ENCODE measurements around the gene TSHZ3. TPM values are rescaled to one million over a fixed set of nuclear protein-coding genes. Genes with fewer than 3 reads are reported as not detected.

Gene TSHZ3
- total RNA-seq, 1 experiment from 2014 or later = 14.8 TPM

DNA sequence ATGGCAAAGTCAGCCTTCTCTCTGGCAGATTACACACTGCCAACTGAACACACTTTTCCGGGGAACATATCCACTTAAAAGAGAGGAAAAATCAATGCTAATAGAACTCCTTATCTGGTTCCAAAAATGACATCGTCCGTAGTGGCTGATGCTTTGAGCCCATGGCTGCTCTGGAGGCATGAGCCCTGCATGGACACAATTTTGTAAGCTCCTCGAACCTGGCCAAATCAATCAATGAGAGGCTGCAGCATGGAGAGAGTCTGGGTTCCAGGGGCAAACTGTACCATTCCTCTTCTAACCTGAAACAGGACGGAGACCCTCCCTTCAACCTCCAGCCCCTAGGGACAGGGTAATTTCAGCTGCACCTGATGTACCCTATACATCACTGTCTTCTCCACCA is 21.0 kb upstream of the TSHZ3 start:
- no peaks in the 10 kb centered on the region for H3K27me3 ChIP-seq (replicated peaks; ENCODE audit: insufficient read depth, low read depth, low read length, poor library complexity)
- DNase-seq (ENCODE audit: low spot score) = no peak
- ChIA-PET CTCF (no interaction called here), POLR2A (ENCODE audit: low non-redundant PET) (no interaction called here)
- H3K27ac ChIP-seq (ENCODE audit: low read depth, low read length, poor library complexity, severe bottlenecking) = no peak overlapping the region
- no TSS peak for BruUV-seq (replicated peaks)
- intact Hi-C loops (cut with micrococcal nuclease; ENCODE audit: unreplicated experiment) = no loop called here
- H3K9me3 ChIP-seq (ENCODE audit: low read depth, low read length, poor library complexity, severe bottlenecking) = no peaks in the 10 kb centered on the region
- H3K36me3 ChIP-seq (ENCODE audit: insufficient read depth, low read length, poor library complexity, severe bottlenecking) = no peaks in the 10 kb centered on the region
- TF ChIP-seq, protein P1, sequence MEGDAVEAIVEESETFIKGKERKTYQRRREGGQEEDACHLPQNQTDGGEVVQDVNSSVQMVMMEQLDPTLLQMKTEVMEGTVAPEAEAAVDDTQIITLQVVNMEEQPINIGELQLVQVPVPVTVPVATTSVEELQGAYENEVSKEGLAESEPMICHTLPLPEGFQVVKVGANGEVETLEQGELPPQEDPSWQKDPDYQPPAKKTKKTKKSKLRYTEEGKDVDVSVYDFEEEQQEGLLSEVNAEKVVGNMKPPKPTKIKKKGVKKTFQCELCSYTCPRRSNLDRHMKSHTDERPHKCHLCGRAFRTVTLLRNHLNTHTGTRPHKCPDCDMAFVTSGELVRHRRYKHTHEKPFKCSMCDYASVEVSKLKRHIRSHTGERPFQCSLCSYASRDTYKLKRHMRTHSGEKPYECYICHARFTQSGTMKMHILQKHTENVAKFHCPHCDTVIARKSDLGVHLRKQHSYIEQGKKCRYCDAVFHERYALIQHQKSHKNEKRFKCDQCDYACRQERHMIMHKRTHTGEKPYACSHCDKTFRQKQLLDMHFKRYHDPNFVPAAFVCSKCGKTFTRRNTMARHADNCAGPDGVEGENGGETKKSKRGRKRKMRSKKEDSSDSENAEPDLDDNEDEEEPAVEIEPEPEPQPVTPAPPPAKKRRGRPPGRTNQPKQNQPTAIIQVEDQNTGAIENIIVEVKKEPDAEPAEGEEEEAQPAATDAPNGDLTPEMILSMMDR (conservative IDR thresholded peaks at IDR 0.05; ENCODE audit: low read depth, low read length) = no peak
- TF ChIP-seq EZH2 (IDR thresholded peaks at IDR 0.05; ENCODE audit: borderline replicate concordance, low read depth, low read length, poor library complexity, severe bottlenecking) = no peak
- H3K4me1 ChIP-seq (ENCODE audit: insufficient read depth, low read length, poor library complexity, severe bottlenecking) = no peaks in the 10 kb centered on the region
- no peak overlapping the region for H3K4me3 ChIP-seq (ENCODE audit: low read depth, low read length, poor library complexity, severe bottlenecking)

DNA sequence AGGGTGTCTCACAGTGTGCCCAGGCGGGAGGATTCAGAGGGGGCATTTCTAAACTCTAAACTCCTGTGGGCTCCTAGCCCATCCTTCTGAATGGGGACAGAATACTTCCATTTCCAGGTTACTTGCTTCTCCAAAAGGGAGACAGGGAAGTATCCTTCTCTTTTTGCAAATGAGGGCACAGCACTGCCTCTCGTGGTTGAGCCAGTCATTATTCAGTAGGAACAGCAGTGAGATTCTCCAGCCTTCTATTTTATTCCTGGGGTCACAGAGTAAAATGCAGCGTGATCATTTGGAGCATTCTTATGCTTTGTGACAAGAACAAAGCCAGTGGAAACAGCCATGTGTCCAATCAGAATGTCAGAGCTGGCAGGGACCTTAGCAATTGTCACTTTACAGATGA is 15.7 kb upstream of the TSHZ3 start:
- intact Hi-C loops (cut with micrococcal nuclease; ENCODE audit: unreplicated experiment) = no loop called here
- Histone ChIP-seq H3K36me3 (ENCODE audit: insufficient read depth, low read length, poor library complexity, severe bottlenecking) (no peaks in the 10 kb centered on the region), H3K4me3 (ENCODE audit: low read depth, low read length, poor library complexity, severe bottlenecking) (no peak overlapping the region), H3K27me3 (replicated peaks; ENCODE audit: insufficient read depth, low read depth, low read length, poor library complexity) (no peaks in the 10 kb centered on the region), H3K27ac (ENCODE audit: low read depth, low read length, poor library complexity, severe bottlenecking) (no peak overlapping the region), H3K9me3 (ENCODE audit: low read depth, low read length, poor library complexity, severe bottlenecking) (no peaks in the 10 kb centered on the region), H3K4me1 (ENCODE audit: insufficient read depth, low read length, poor library complexity, severe bottlenecking) (no peaks in the 10 kb centered on the region)
- DNase-seq (ENCODE audit: low spot score) = no peak
- POLR2A ChIA-PET (ENCODE audit: low non-redundant PET) = no interaction called here
- CTCF ChIA-PET = no interaction called here
- no peak for TF ChIP-seq EZH2 (IDR thresholded peaks at IDR 0.05; ENCODE audit: borderline replicate concordance, low read depth, low read length, poor library complexity, severe bottlenecking)
- TF ChIP-seq, protein P1 (conservative IDR thresholded peaks at IDR 0.05; ENCODE audit: low read depth, low read length) = no peak
- BruUV-seq (replicated peaks) = no TSS peak

DNA sequence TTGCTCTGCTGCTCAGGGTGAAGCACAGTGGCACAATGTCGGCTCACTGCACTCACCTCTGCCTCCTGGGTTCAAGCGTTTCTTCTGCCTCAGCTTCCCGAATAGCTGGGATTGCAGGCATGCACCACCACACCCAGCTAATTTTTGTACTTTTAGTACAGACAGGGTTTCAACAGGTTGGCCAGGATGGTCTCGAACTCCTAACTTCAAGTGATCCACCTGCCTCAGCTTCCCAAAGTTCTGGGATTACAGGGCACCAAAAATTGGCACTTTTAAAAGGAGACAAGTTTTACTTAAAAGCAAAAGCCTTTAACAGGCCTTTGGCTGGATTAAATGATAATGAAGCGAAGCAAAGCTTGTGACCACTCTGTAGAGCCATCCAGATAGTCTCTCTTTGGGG is 12.5 kb upstream of the TSHZ3 start:
- no TSS peak for BruUV-seq (replicated peaks)
- Histone ChIP-seq H3K27me3 (replicated peaks; ENCODE audit: insufficient read depth, low read depth, low read length, poor library complexity) (no peaks in the 10 kb centered on the region), H3K9me3 (ENCODE audit: low read depth, low read length, poor library complexity, severe bottlenecking) (no peaks in the 10 kb centered on the region), H3K27ac (ENCODE audit: low read depth, low read length, poor library complexity, severe bottlenecking) (no peak overlapping the region), H3K4me1 (ENCODE audit: insufficient read depth, low read length, poor library complexity, severe bottlenecking) (no peaks in the 10 kb centered on the region), H3K36me3 (ENCODE audit: insufficient read depth, low read length, poor library complexity, severe bottlenecking) (no peaks in the 10 kb centered on the region), H3K4me3 (ENCODE audit: low read depth, low read length, poor library complexity, severe bottlenecking) (no peak overlapping the region)
- DNase-seq (ENCODE audit: low spot score) = no peak
- TF ChIP-seq, protein P1 (conservative IDR thresholded peaks at IDR 0.05; ENCODE audit: low read depth, low read length) = no peak
- TF ChIP-seq EZH2 (IDR thresholded peaks at IDR 0.05; ENCODE audit: borderline replicate concordance, low read depth, low read length, poor library complexity, severe bottlenecking) = no peak
- POLR2A ChIA-PET (ENCODE audit: low non-redundant PET) = no interaction called here
- intact Hi-C loops (cut with micrococcal nuclease; ENCODE audit: unreplicated experiment) = no loop called here
- CTCF ChIA-PET = no interaction called here
